Esophagus squamous epithelium (tissue), 5 donors: ENCODE measurements around the gene KCNQ1. TPM values are rescaled to one million over a fixed set of nuclear protein-coding genes. Genes with fewer than 3 reads are reported as not detected.

ENCODE experiments used
- DNase-seq: peaks from one replicate; lab custom pipeline; 2025; lab: John Stamatoyannopoulos, UW
- H3K27ac ChIP-seq, 4 donors: fragments of 200-600 bp; sonication (generic); one replicate each; pipeline ENCODE4 v1.5.1; 2016 to 2019; ENCODE audit warnings: mild to moderate bottlenecking in 1 of 4
- H3K27me3 ChIP-seq, 4 donors: fragments of 200-600 bp; sonication (generic); 1 replicate in 3 of 4; 2 replicates in 1 of 4; pipeline versions ENCODE4 v1.5.1 to v1.6.0; 2017 to 2021; ENCODE audit warnings: antibody characterized with exemption in 1 of 4
- H3K36me3 ChIP-seq, 3 donors: fragments of 200-600 bp; sonication (generic); one replicate each; pipeline ENCODE4 v1.5.1; 2016 to 2019
- H3K4me1 ChIP-seq, 3 donors: fragments of 200-600 bp; sonication (generic); one replicate each; pipeline ENCODE4 v1.5.1; 2017 to 2019
- H3K4me3 ChIP-seq, 4 donors: fragments of 200-600 bp; sonication (generic); 1 replicate in 3 of 4; 2 replicates in 1 of 4; pipeline ENCODE4 v1.5.1; 2016 to 2019; ENCODE audit warnings: mild to moderate bottlenecking in 2 of 4, moderate library complexity in 1 of 4
- H3K9me3 ChIP-seq, 3 donors: fragments of 200-600 bp; sonication (generic); one replicate each; pipeline ENCODE4 v1.5.1; 2016 to 2019
- POLR2A ChIP-seq, 4 donors: fragments of 450-650 bp; IDR thresholded peaks; one replicate each; pipeline ENCODE4 v1.6.1; 2017; ENCODE audit warnings: antibody characterized with exemption in 4 of 4, mild to moderate bottlenecking in 4 of 4, moderate library complexity in 3 of 4
- WGBS, 2 donors: methylation state at CpG; one replicate each; pipeline ENCODE4 v1.1.5; 2018; 5-methylcytosine and 5-hydroxymethylcytosine counted together
- intact Hi-C: fragments of 100-400 bp; cut with DNase I; formaldehyde crosslinking; loops from one replicate; pipeline ENCODE4 v1.15.0; 2022
- total RNA-seq, 4 donors: library from RNA; depleted of rRNA; stranded (reverse); fragments of >200 nt; gene quantifications; one replicate each; pipeline ENCODE4 v1.1.0, GENCODE V29; 2016
- TF ChIP-seq, protein P1 (sequence below), 6 experiments: fragments of 450-650 bp in 4 of 6; fragments of 200-600 bp in 2 of 6; sonication (generic) in 2 of 6; IDR thresholded peaks; one replicate each; pipeline ENCODE4 v1.5.1; 2016 to 2019; ENCODE audit warnings: antibody characterized with exemption in 6 of 6, mild to moderate bottlenecking in 4 of 6, moderate library complexity in 4 of 6
- donor health status: DM: yes; HTN: yes; CAD: no.

KCNQ1 gene
- total RNA-seq, 4 donors from 2014 or later = 0.61 to 3.1 (median 0.72) TPM

- no peak for DNase-seq
- TF ChIP-seq POLR2A (IDR thresholded peaks at IDR 0.05) = no peak
- TF ChIP-seq, protein P1, sequence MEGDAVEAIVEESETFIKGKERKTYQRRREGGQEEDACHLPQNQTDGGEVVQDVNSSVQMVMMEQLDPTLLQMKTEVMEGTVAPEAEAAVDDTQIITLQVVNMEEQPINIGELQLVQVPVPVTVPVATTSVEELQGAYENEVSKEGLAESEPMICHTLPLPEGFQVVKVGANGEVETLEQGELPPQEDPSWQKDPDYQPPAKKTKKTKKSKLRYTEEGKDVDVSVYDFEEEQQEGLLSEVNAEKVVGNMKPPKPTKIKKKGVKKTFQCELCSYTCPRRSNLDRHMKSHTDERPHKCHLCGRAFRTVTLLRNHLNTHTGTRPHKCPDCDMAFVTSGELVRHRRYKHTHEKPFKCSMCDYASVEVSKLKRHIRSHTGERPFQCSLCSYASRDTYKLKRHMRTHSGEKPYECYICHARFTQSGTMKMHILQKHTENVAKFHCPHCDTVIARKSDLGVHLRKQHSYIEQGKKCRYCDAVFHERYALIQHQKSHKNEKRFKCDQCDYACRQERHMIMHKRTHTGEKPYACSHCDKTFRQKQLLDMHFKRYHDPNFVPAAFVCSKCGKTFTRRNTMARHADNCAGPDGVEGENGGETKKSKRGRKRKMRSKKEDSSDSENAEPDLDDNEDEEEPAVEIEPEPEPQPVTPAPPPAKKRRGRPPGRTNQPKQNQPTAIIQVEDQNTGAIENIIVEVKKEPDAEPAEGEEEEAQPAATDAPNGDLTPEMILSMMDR (IDR thresholded peaks at IDR 0.05) = no peak
- peaks cover 4 to 13% (median 5%) of the 10 kb centered on the region in 3 donors for H3K4me1 ChIP-seq
- intact Hi-C loops = no loop called here
- WGBS, 2 donors = 86 to 90% methylated on average over 13 to 16 of the region's 27 CpGs
- H3K36me3 ChIP-seq = no peaks in the 10 kb centered on the region
- no peaks in the 10 kb centered on the region for H3K27me3 ChIP-seq
- no peaks in the 10 kb centered on the region for H3K9me3 ChIP-seq
- H3K27ac ChIP-seq = no peak overlapping the region
- H3K4me3 ChIP-seq = no peak overlapping the region
Measured at GRCh38 chr11:2537896-2538724, 93.3 kb downstream of the KCNQ1 start.

DNA sequence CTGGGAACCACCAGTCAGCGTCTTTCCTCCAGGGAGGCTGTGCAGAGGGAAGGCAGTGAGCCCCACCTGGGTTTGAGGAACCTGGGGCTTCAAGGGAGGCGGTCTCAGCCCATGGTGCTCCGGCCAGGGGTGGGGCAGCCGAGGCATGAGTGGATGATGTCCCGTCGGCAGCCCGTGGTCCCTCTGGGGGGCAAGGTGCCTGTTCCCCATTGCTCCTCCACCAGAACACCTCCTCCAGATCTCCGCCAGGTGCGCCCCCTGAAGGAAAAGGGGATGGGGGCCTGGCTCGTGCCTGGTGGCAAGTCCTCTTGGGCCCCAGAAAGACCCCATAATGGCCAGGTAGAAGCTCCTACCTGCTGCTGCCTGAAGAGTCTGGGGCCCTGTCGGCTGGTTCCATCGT, 94.1 kb downstream of the KCNQ1 start:
- no peak overlapping the region for H3K27ac ChIP-seq
- intact Hi-C loops = no loop called here
- peaks cover 0 to 4% (median 0%) of the 10 kb centered on the region in 3 donors for H3K4me1 ChIP-seq
- H3K36me3 ChIP-seq = no peaks in the 10 kb centered on the region
- H3K4me3 ChIP-seq = no peak overlapping the region
- H3K9me3 ChIP-seq = no peaks in the 10 kb centered on the region
- WGBS, 2 donors = 100% methylated on average over 1 to 2 of the region's 12 CpGs
- no peak for TF ChIP-seq POLR2A (IDR thresholded peaks at IDR 0.05)
- TF ChIP-seq, protein P1 (IDR thresholded peaks at IDR 0.05) = no peak
- DNase-seq = no peak
- no peaks in the 10 kb centered on the region for H3K27me3 ChIP-seq

DNA sequence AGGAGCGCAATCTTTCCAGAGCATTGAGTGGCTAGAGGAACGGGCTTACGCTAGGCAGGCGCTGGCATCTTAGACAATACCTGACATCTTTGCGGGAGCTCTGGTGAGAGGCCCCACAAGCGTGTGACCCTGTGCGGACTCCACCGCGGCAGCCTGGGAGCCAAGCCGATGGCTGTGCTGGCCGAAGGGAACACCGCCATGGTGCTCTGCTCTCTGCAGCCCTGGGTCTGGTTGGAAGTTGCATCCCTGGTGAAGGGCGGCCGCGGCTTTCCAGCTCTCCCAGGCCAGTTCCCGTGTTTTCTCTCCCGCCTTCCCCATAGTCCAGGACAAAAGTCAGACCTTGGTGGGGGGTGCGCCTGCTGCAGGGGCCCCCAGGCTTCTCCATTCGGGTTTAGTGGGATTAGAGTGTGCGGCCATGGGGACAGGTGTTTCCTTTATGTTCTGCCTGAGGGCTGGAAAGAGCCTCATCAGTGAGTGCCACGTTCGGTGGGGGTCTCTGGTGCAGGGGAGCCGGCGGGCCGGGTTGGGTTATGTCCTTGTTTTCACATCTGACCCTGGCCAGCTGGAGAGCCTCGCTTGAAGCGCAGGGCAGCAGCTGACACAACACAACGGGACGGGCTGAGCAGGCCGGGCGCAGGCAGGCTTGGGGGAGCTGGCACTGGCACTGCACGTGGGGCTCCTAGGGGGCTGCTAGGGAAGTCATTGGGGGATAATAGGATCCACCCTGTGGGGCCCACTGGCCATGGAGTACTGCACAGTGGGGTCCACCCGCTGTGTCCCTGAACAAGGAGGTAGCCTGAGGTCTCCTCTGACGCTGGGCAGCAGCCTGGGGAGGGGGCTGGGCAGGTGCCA, 94.8 kb downstream of the KCNQ1 start:
- no peaks in the 10 kb centered on the region for H3K9me3 ChIP-seq
- no peaks in the 10 kb centered on the region for H3K36me3 ChIP-seq
- H3K27me3 ChIP-seq = no peaks in the 10 kb centered on the region
- intact Hi-C loops = no loop called here
- 75 to 93% methylated on average over 7 to 18 of the region's 34 CpGs for WGBS, 2 donors
- H3K4me3 ChIP-seq = no peak overlapping the region
- no peak overlapping the region for H3K27ac ChIP-seq
- no peaks in the 10 kb centered on the region for H3K4me1 ChIP-seq
- no peak for DNase-seq
- TF ChIP-seq POLR2A (IDR thresholded peaks at IDR 0.05) = no peak
- TF ChIP-seq, protein P1 (IDR thresholded peaks at IDR 0.05) = no peak

DNA sequence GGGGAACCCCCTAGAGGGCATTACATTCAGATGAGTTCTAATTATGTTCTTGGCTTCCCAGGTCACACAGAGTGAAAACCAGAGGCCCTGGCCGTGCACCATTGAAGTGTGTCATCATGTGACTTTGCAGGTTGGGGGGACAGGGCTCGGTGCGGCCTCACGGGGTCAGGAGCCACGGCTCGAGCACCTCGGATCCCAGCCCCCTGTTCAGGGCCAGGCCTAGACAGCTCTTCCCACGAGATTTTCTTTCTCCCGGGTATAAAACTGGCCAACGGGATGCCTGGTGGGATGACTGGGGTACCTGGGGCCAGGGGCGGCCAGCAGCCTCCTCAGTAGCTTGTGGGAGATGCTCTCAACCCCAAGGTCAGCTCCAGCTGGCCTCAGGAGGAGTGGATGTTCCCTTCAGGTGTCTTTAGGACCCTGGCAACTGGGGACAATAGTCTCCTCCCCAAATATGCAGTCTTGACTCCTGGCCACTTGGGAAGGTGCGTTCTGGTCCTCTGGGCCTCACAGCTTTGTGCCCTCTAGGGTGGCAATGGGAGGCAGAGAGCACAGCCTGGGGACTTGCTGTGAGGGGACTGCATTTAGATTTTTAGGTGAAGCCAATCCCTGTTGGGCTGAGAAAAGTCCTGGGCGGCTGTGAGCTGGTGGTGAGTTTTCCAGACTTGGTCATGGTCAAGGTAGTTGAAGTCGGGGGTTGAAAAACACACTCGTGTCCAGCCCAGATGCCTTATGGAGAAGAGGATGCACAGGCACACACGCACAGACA, 95.6 kb downstream of the KCNQ1 start:
- Histone ChIP-seq H3K36me3 (no peaks in the 10 kb centered on the region), H3K4me1 (no peaks in the 10 kb centered on the region), H3K4me3 (no peak overlapping the region), H3K27me3 (no peaks in the 10 kb centered on the region), H3K27ac (no peak overlapping the region), H3K9me3 (no peaks in the 10 kb centered on the region)
- intact Hi-C loops = no loop called here
- TF ChIP-seq POLR2A (IDR thresholded peaks at IDR 0.05) = no peak
- TF ChIP-seq, protein P1 (IDR thresholded peaks at IDR 0.05) = no peak
- DNase-seq = no peak
- WGBS, 2 donors = 82 to 85% methylated on average over 5 to 6 of the region's 16 CpGs
